Activated naive CD8-positive, alpha-beta T cell (primary cell): ENCODE measurements around the gene CDHR3.
A peak's percentile ranks its signal among the peaks of the same experiment; 100 is the strongest.

Experiments
- H3K27ac Mint-ChIP-seq: one replicate; pipeline ENCODE4 v1.8.0; 2021; ENCODE audit warnings: mixed read lengths
- H3K27me3 Mint-ChIP-seq: one replicate; pipeline ENCODE4 v1.8.0; 2021; ENCODE audit warnings: mixed read lengths
- H3K36me3 Mint-ChIP-seq: one replicate; pipeline ENCODE4 v1.8.0; 2021; ENCODE audit warnings: mixed read lengths
- H3K4me1 Mint-ChIP-seq: one replicate; pipeline ENCODE4 v1.8.0; 2021; ENCODE audit warnings: low read depth, mixed read lengths
- H3K4me3 Mint-ChIP-seq: one replicate; pipeline ENCODE4 v1.8.0; 2021; ENCODE audit warnings: mild to moderate bottlenecking, mixed read lengths
- H3K9me3 Mint-ChIP-seq: one replicate; pipeline ENCODE4 v1.8.0; 2021; ENCODE audit warnings: low read depth, mixed read lengths

The CDHR3 gene

GRCh38 chr7:106074257-106074656 is 111.2 kb downstream of the CDHR3 start:
- Mint-ChIP-seq H3K27ac (peak overlapping the region; percentile 37), H3K27me3 (no peaks in the 10 kb centered on the region), H3K9me3 (no peaks in the 10 kb centered on the region), H3K4me1 (peaks cover 54% of the 10 kb centered on the region), H3K36me3 (no peaks in the 10 kb centered on the region), H3K4me3 (no peak overlapping the region)

GRCh38 chr7:106075937-106076336 is 112.9 kb downstream of the CDHR3 start:
- no peak overlapping the region for H3K4me3 Mint-ChIP-seq
- H3K27me3 Mint-ChIP-seq: no peaks in the 10 kb centered on the region
- H3K36me3 Mint-ChIP-seq: no peaks in the 10 kb centered on the region
- H3K27ac Mint-ChIP-seq: no peak overlapping the region
- peaks cover 47% of the 10 kb centered on the region for H3K4me1 Mint-ChIP-seq
- H3K9me3 Mint-ChIP-seq: no peaks in the 10 kb centered on the region

GRCh38 chr7:106076537-106076936 is 113.5 kb downstream of the CDHR3 start:
- H3K36me3 Mint-ChIP-seq: no peaks in the 10 kb centered on the region
- no peaks in the 10 kb centered on the region for H3K27me3 Mint-ChIP-seq
- no peak overlapping the region for H3K4me3 Mint-ChIP-seq
- no peaks in the 10 kb centered on the region for H3K9me3 Mint-ChIP-seq
- peaks cover 41% of the 10 kb centered on the region for H3K4me1 Mint-ChIP-seq
- no peak overlapping the region for H3K27ac Mint-ChIP-seq

GRCh38 chr7:106080300-106080987 is 117.4 kb downstream of the CDHR3 start:
- Mint-ChIP-seq H3K4me1 (peaks cover 21% of the 10 kb centered on the region), H3K9me3 (no peaks in the 10 kb centered on the region), H3K27ac (no peak overlapping the region), H3K4me3 (no peak overlapping the region), H3K36me3 (no peaks in the 10 kb centered on the region), H3K27me3 (no peaks in the 10 kb centered on the region)

GRCh38 chr7:106082087-106082854 is 119.2 kb downstream of the CDHR3 start:
- H3K4me3 Mint-ChIP-seq: no peak overlapping the region
- H3K27ac Mint-ChIP-seq: no peak overlapping the region
- peaks cover 21% of the 10 kb centered on the region for H3K4me1 Mint-ChIP-seq
- no peaks in the 10 kb centered on the region for H3K9me3 Mint-ChIP-seq
- peaks cover 3% of the 10 kb centered on the region for H3K36me3 Mint-ChIP-seq
- H3K27me3 Mint-ChIP-seq: no peaks in the 10 kb centered on the region
